Measurements from ENCODE around the gene PEX5L. TPM values are rescaled to one million over a fixed set of nuclear protein-coding genes. Genes with fewer than 3 reads are reported as not detected.

Gene PEX5L
- polyA plus RNA-seq, 1 of the 3 experiments (the other 2 are of a cell fraction) = not detected

GRCh38 chr3:180002006-180002405, 34.7 kb downstream of the PEX5L start:
- TF ChIP-seq NFIC (IDR thresholded peaks at IDR 0.05; ENCODE audit: borderline replicate concordance) (no peak), JUND (IDR thresholded peaks at IDR 0.05) (no peak), PBX3 (IDR thresholded peaks at IDR 0.05) (no peak), ZBTB33 (IDR thresholded peaks at IDR 0.05; ENCODE audit: borderline replicate concordance, low read depth) (no peak), TCF12 (IDR thresholded peaks at IDR 0.05) (no peak), RXRA (IDR thresholded peaks at IDR 0.05; ENCODE audit: borderline replicate concordance, low read depth) (no peak), CHD2 (IDR thresholded peaks at IDR 0.05; ENCODE audit: low read length, partially characterized antibody) (no peak), EZH2phosphoT487 (IDR thresholded peaks at IDR 0.05; ENCODE audit: borderline replicate concordance, low read depth) (no peak), ELF1 (IDR thresholded peaks at IDR 0.05) (no peak), GABPA (IDR thresholded peaks at IDR 0.05; ENCODE audit: low read depth) (no peak), MAX (IDR thresholded peaks at IDR 0.05; ENCODE audit: low read depth) (no peak), RFX5 (IDR thresholded peaks at IDR 0.05; ENCODE audit: low read length) (no peak)
- H3K9me3 ChIP-seq = no peaks in the 10 kb centered on the region
- 27% methylated on average over 2 of the region's 2 CpGs for WGBS (ENCODE audit: low lambda C conversion rate)
- no peaks in the 10 kb centered on the region for H3K27me3 ChIP-seq (ENCODE audit: insufficient read depth)
- no peak for DNase-seq
- H3K4me3 ChIP-seq (ENCODE audit: low read depth in 2 of 2, low read length in 1 of 2) = no peak overlapping the region
- no peak overlapping the region for H2AFZ ChIP-seq (ENCODE audit: low read depth)
- H3K79me2 ChIP-seq (ENCODE audit: insufficient read depth) = no peaks in the 10 kb centered on the region
- H4K20me1 ChIP-seq (ENCODE audit: insufficient read depth) = no peaks in the 10 kb centered on the region
- H3K4me1 ChIP-seq (ENCODE audit: control insufficient read depth in 1 of 2, insufficient read depth in 2 of 2, low read depth in 1 of 2, low read length in 1 of 2) = no peaks in the 10 kb centered on the region; a peak in 1 of 4 replicates
- ChIA-PET POLR2A (no interaction called here), CTCF (interaction anchor here (1.5 kb wide), 1 partner anchor 25 kb away, joined by 3 read pairs; no protein-coding TSS in a partner anchor)
- H3K9ac ChIP-seq = no peak overlapping the region
- H3F3A ChIP-seq (replicated peaks; ENCODE audit: insufficient read depth) = no peaks in the 10 kb centered on the region
- no peaks in the 10 kb centered on the region for H3K36me3 ChIP-seq (replicated peaks in 1 of 2; ENCODE audit: control insufficient read depth in 1 of 2, insufficient read depth in 2 of 2, low read length in 1 of 2)
- no peak overlapping the region for H3K27ac ChIP-seq (ENCODE audit: low read depth in 2 of 2, low read length in 1 of 2)
- no peak overlapping the region for H3K4me2 ChIP-seq
- no peaks in the 10 kb centered on the region for H3K9me2 ChIP-seq

DNA sequence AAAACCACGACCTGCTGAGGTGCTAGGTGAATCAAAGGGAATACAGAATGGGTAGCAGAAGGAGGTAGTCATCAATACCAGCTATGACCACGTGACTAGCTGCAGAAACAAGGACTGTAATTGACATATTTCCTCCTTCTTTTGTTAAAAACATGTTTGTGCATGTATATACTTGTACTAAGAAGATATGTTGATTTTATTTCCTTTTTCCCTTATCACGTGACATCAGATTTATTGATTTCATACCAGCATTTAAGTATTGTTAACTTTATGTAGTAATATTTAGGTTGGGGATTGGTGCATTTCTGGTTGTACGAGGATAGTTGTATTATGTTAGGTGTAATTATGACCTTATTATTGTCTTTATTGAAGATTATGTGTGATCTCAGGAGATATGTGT, 36.2 kb downstream of the PEX5L start:
- Histone ChIP-seq H3K36me3 (replicated peaks in 1 of 2; ENCODE audit: control insufficient read depth in 1 of 2, insufficient read depth in 2 of 2, low read length in 1 of 2) (no peaks in the 10 kb centered on the region), H3K27ac (ENCODE audit: low read depth in 2 of 2, low read length in 1 of 2) (no peak overlapping the region), H2AFZ (ENCODE audit: low read depth) (no peak overlapping the region), H3K4me1 (ENCODE audit: control insufficient read depth in 1 of 2, insufficient read depth in 2 of 2, low read depth in 1 of 2, low read length in 1 of 2) (no peaks in the 10 kb centered on the region; a peak in 1 of 4 replicates), H3K9me2 (no peaks in the 10 kb centered on the region), H3K4me3 (ENCODE audit: low read depth in 2 of 2, low read length in 1 of 2) (no peak overlapping the region), H3K4me2 (no peak overlapping the region), H3K27me3 (ENCODE audit: insufficient read depth) (no peaks in the 10 kb centered on the region), H4K20me1 (ENCODE audit: insufficient read depth) (no peaks in the 10 kb centered on the region), H3K9me3 (no peaks in the 10 kb centered on the region), H3F3A (replicated peaks; ENCODE audit: insufficient read depth) (no peaks in the 10 kb centered on the region), H3K79me2 (ENCODE audit: insufficient read depth) (no peaks in the 10 kb centered on the region), H3K9ac (no peak overlapping the region)
- WGBS (ENCODE audit: low lambda C conversion rate) = 15% methylated on average over 4 of the region's 4 CpGs
- CTCF ChIA-PET = no interaction called here
- DNase-seq = no peak
- POLR2A ChIA-PET = no interaction called here
- TF ChIP-seq FOSL2 (IDR thresholded peaks at IDR 0.05; ENCODE audit: borderline replicate concordance, low read depth) = no peak
- TF ChIP-seq, protein P1, sequence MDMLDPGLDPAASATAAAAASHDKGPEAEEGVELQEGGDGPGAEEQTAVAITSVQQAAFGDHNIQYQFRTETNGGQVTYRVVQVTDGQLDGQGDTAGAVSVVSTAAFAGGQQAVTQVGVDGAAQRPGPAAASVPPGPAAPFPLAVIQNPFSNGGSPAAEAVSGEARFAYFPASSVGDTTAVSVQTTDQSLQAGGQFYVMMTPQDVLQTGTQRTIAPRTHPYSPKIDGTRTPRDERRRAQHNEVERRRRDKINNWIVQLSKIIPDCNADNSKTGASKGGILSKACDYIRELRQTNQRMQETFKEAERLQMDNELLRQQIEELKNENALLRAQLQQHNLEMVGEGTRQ (IDR thresholded peaks at IDR 0.05; ENCODE audit: borderline replicate concordance, low read depth, low read length) = no peak
- no peak for TF ChIP-seq YY1 (IDR thresholded peaks at IDR 0.05; ENCODE audit: low read depth)
- no peak for TF ChIP-seq ZBTB33 (IDR thresholded peaks at IDR 0.05; ENCODE audit: borderline replicate concordance, low read depth)
- no peak for TF ChIP-seq GATA2 (CRISPR knock-in tag; IDR thresholded peaks at IDR 0.05)
- TF ChIP-seq, protein P2, sequence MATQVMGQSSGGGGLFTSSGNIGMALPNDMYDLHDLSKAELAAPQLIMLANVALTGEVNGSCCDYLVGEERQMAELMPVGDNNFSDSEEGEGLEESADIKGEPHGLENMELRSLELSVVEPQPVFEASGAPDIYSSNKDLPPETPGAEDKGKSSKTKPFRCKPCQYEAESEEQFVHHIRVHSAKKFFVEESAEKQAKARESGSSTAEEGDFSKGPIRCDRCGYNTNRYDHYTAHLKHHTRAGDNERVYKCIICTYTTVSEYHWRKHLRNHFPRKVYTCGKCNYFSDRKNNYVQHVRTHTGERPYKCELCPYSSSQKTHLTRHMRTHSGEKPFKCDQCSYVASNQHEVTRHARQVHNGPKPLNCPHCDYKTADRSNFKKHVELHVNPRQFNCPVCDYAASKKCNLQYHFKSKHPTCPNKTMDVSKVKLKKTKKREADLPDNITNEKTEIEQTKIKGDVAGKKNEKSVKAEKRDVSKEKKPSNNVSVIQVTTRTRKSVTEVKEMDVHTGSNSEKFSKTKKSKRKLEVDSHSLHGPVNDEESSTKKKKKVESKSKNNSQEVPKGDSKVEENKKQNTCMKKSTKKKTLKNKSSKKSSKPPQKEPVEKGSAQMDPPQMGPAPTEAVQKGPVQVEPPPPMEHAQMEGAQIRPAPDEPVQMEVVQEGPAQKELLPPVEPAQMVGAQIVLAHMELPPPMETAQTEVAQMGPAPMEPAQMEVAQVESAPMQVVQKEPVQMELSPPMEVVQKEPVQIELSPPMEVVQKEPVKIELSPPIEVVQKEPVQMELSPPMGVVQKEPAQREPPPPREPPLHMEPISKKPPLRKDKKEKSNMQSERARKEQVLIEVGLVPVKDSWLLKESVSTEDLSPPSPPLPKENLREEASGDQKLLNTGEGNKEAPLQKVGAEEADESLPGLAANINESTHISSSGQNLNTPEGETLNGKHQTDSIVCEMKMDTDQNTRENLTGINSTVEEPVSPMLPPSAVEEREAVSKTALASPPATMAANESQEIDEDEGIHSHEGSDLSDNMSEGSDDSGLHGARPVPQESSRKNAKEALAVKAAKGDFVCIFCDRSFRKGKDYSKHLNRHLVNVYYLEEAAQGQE (IDR thresholded peaks at IDR 0.05; ENCODE audit: low read depth, low read length) = no peak
- TF ChIP-seq TCF12 (IDR thresholded peaks at IDR 0.05) = no peak
- no peak for TF ChIP-seq RAD21 (IDR thresholded peaks at IDR 0.05; ENCODE audit: low read length)
- no peak for TF ChIP-seq RXRA (IDR thresholded peaks at IDR 0.05; ENCODE audit: borderline replicate concordance, low read depth)
- no peak for TF ChIP-seq RCOR1 (IDR thresholded peaks at IDR 0.05; ENCODE audit: low read length)

Data from SK-N-SH (cell line).